Effector memory CD4-positive, alpha-beta T cell (primary cell): ENCODE results near the gene MGMT.

Experiments
- DNase-seq, 3 donors: peaks; one replicate each; pipeline ENCODE4 v3.0.0-alpha.2; 2020
- H3K27ac ChIP-seq: 2 replicates; pipeline ENCODE4 v1.7.0; 2013; ENCODE audit warnings: mild to moderate bottlenecking, low read length, moderate library complexity; ENCODE audit not compliant: insufficient read depth, poor library complexity, severe bottlenecking
- H3K27me3 ChIP-seq: replicated peaks from 2 replicates; pipeline ENCODE4 v1.7.0; 2013; ENCODE audit warnings: mild to moderate bottlenecking, low read length; ENCODE audit not compliant: insufficient read depth, control insufficient read depth, poor library complexity, severe bottlenecking
- H3K36me3 ChIP-seq: 2 replicates; pipeline ENCODE4 v1.7.0; 2013; ENCODE audit warnings: mild to moderate bottlenecking, low read length, moderate library complexity; ENCODE audit not compliant: control insufficient read depth, insufficient read depth
- H3K4me1 ChIP-seq: 2 replicates; pipeline ENCODE4 v1.7.0; 2013; ENCODE audit warnings: low read length, mild to moderate bottlenecking; ENCODE audit not compliant: control insufficient read depth, insufficient read depth, poor library complexity, severe bottlenecking
- H3K4me3 ChIP-seq: 2 replicates; pipeline ENCODE4 v1.7.0; 2013; ENCODE audit warnings: low read length, low read depth, mild to moderate bottlenecking; ENCODE audit not compliant: insufficient read depth, poor library complexity, severe bottlenecking
- H3K9me3 ChIP-seq: 2 replicates; pipeline ENCODE4 v1.7.0; 2013; ENCODE audit warnings: mild to moderate bottlenecking, low read length, moderate library complexity; ENCODE audit not compliant: control insufficient read depth

MGMT gene

GRCh38 chr10:129764901-129765663 is 298.0 kb downstream of the MGMT start:
- H3K27ac ChIP-seq, result no peak overlapping the region
- DNase-seq, result no peak
- H3K27me3 ChIP-seq, result no peaks in the 10 kb centered on the region
- H3K36me3 ChIP-seq, result peaks cover 4% of the 10 kb centered on the region
- H3K9me3 ChIP-seq, result no peaks in the 10 kb centered on the region
- H3K4me1 ChIP-seq, result no peaks in the 10 kb centered on the region
- no peak overlapping the region for H3K4me3 ChIP-seq

DNA sequence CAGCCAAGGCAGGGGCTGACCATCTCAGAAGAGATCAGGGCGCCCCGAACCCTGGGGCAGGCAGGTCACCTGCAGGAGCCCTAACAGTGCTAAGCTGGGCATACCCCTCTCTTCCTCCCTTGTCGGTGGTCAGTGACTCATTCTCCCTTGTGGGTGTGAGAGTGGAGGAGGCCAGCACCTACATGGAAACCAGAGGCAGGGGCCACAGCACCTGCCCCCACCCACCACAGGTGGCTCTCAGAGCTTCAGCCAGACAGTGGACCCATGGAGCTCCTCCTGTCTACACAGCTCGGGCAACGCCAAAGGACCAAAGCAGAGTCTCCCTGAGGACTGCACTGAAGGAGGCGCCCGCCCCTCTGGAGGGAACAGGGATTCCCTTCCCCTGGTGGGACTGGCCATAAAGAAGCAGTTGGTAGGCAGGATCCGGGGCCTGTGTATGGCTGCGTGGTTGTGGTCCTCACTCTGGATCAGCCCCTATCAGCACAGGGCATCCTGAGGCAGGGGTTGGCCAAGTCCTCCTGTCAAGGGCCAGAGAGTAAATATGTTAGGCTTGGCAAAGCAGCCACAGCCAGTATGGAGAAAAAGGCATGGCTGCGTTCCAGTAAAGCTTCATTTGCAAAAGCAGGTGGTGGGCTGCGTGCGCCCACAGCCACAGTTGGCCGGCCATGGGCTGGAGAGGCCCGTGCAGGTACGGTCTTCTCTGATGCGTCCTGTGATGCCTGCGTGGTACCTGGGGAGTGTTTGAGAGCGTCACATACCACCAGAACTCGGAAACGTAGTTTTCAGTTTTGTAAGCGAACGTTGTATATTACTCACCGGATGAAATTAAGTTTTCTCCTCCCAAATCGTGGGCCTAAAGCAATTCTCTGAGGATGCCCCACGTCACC is 298.9 kb downstream of the MGMT start:
- Histone ChIP-seq H3K36me3 (peaks cover 5% of the 10 kb centered on the region), H3K9me3 (no peaks in the 10 kb centered on the region), H3K27ac (no peak overlapping the region), H3K27me3 (no peaks in the 10 kb centered on the region), H3K4me3 (no peak overlapping the region), H3K4me1 (no peaks in the 10 kb centered on the region)
- DNase-seq, result no peak

DNA sequence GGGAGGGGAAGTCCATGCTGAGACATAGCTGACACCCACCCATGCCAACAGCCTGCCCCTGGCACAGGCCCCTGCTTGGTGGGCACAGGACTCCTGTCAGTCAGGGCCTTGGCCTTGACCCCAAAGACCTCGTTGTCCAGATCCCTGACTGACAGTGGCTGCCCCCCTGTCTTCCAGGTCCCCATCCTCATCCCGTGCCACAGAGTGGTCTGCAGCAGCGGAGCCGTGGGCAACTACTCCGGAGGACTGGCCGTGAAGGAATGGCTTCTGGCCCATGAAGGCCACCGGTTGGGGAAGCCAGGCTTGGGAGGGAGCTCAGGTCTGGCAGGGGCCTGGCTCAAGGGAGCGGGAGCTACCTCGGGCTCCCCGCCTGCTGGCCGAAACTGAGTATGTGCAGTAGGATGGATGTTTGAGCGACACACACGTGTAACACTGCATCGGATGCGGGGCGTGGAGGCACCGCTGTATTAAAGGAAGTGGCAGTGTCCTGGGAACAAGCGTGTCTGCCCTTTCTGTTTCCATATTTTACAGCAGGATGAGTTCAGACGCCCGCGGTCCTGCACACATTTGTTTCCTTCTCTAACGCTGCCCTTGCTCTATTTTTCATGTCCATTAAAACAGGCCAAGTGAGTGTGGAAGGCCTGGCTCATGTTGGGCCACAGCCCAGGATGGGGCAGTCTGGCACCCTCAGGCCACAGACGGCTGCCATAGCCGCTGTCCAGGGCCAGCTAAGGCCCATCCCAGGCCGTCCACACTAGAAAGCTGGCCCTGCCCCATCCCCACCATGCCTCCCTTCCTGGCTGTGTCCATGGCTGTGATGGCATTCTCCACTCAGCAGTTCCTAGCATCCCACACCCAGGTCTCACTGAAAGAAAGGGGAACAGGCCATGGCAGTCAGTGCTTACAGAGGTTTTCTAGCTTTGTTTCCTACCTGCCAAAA is 299.8 kb downstream of the MGMT start:
- Histone ChIP-seq H3K27ac (no peak overlapping the region), H3K4me3 (no peak overlapping the region), H3K9me3 (peaks cover 3% of the 10 kb centered on the region), H3K36me3 (peaks cover 6% of the 10 kb centered on the region), H3K27me3 (no peaks in the 10 kb centered on the region), H3K4me1 (no peaks in the 10 kb centered on the region)
- no peak for DNase-seq

DNA sequence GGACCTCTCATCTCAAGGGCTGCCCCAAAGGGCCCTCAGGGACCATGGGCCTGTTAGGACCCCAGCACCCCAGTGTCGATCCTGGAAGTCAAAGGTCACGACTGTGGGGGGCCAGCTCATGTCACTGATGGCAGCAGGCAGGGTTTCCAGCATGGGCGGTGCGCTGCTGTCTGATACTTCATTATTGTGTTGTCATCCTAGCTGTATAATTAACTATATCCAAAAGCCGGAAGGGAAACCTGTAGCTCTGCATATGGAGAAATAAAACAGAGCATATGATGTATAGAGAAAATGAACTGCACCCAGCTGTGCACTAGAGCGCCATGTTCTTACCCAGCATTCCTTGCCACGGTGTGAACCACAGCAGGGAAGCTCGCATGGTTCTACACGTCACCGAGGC is 300.7 kb downstream of the MGMT start:
- Histone ChIP-seq H3K27ac (no peak overlapping the region), H3K27me3 (no peaks in the 10 kb centered on the region), H3K36me3 (peaks cover 6% of the 10 kb centered on the region), H3K9me3 (peaks cover 3% of the 10 kb centered on the region), H3K4me1 (no peaks in the 10 kb centered on the region), H3K4me3 (no peak overlapping the region)
- DNase-seq, result no peak

GRCh38 chr10:129768437-129769355 is 301.7 kb downstream of the MGMT start:
- no peaks in the 10 kb centered on the region for H3K27me3 ChIP-seq
- peaks cover 3% of the 10 kb centered on the region for H3K9me3 ChIP-seq
- H3K36me3 ChIP-seq, result peaks cover 6% of the 10 kb centered on the region
- no peak overlapping the region for H3K27ac ChIP-seq
- no peak overlapping the region for H3K4me3 ChIP-seq
- no peak for DNase-seq
- no peaks in the 10 kb centered on the region for H3K4me1 ChIP-seq

GRCh38 chr10:129769381-129770116 is 302.5 kb downstream of the MGMT start:
- H3K27me3 ChIP-seq, result no peaks in the 10 kb centered on the region
- no peak for DNase-seq
- H3K36me3 ChIP-seq, result peaks cover 6% of the 10 kb centered on the region
- peaks cover 3% of the 10 kb centered on the region for H3K9me3 ChIP-seq
- no peak overlapping the region for H3K27ac ChIP-seq
- H3K4me3 ChIP-seq, result no peak overlapping the region
- no peaks in the 10 kb centered on the region for H3K4me1 ChIP-seq

DNA sequence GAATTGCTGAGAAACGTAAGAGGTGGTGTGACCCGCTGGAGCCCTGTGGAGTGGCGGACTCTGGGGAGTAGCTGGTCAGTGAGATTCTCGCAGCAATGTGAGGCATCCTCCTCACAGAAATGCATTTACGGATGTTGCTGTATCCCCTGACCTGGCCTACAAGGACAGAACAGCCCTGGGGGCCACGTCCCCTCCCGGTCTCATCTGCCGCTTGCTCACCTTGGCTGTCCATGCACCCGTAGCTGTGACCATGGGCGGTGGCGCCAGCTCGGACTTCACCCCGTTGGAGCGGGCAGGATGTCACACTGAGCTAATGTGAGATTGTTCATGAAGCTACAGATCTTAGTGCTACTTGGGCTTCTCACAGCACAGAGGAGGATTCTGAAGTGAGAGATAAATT is 303.2 kb downstream of the MGMT start:
- Histone ChIP-seq H3K27ac (no peak overlapping the region), H3K9me3 (peaks cover 3% of the 10 kb centered on the region), H3K4me3 (no peak overlapping the region), H3K4me1 (no peaks in the 10 kb centered on the region), H3K36me3 (peaks cover 2% of the 10 kb centered on the region), H3K27me3 (no peaks in the 10 kb centered on the region)
- no peak for DNase-seq

- no peaks in the 10 kb centered on the region for H3K27me3 ChIP-seq
- H3K4me3 ChIP-seq, result no peak overlapping the region
- no peak for DNase-seq
- H3K27ac ChIP-seq, result no peak overlapping the region
- no peaks in the 10 kb centered on the region for H3K4me1 ChIP-seq
- peaks cover 3% of the 10 kb centered on the region for H3K9me3 ChIP-seq
- H3K36me3 ChIP-seq, result peaks cover 2% of the 10 kb centered on the region
Measured at GRCh38 chr10:129771024-129771423, 304.0 kb downstream of the MGMT start.
